ENCODE measurements around the gene EEF1AKMT1.

DNA sequence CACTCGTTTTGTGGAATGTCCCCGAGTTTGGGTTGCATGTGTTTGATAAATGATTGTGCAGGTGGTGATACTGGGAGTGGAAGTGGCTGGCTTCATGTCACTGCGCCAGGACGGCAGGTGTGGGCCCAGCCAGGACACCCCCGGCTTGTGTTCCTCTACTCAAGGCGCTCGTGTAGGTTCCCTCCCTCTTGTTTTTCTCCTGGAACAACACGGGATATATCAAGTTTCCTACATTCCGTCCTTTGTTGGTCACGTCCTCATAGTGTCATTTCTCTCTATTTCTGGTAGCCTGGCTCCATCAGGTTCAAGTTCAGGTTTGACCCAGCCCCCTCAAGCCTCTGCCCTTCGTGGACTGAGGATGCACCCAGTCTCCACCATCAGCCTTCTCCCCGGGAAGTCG lies 54.0 kb downstream of the EEF1AKMT1 start:
- TF ChIP-seq, protein P1, sequence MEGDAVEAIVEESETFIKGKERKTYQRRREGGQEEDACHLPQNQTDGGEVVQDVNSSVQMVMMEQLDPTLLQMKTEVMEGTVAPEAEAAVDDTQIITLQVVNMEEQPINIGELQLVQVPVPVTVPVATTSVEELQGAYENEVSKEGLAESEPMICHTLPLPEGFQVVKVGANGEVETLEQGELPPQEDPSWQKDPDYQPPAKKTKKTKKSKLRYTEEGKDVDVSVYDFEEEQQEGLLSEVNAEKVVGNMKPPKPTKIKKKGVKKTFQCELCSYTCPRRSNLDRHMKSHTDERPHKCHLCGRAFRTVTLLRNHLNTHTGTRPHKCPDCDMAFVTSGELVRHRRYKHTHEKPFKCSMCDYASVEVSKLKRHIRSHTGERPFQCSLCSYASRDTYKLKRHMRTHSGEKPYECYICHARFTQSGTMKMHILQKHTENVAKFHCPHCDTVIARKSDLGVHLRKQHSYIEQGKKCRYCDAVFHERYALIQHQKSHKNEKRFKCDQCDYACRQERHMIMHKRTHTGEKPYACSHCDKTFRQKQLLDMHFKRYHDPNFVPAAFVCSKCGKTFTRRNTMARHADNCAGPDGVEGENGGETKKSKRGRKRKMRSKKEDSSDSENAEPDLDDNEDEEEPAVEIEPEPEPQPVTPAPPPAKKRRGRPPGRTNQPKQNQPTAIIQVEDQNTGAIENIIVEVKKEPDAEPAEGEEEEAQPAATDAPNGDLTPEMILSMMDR (conservative IDR thresholded peaks at IDR 0.05; ENCODE audit: low read depth, low read length) = no peak
- no peak for TF ChIP-seq EZH2 (IDR thresholded peaks at IDR 0.05; ENCODE audit: borderline replicate concordance, low read depth, low read length, poor library complexity, severe bottlenecking)

All from A673 (cell line).